Right atrium auricular region (tissue), 2 donors: ENCODE measurements around the gene CNMD. TPM values are rescaled to one million over a fixed set of nuclear protein-coding genes. Genes with fewer than 3 reads are reported as not detected.

ENCODE experiments used
- DNase-seq: peaks from one replicate; pipeline ENCODE4 v3.0.0-alpha.2; 2019; ENCODE audit warnings: low spot score
- H3K27ac ChIP-seq, 2 donors: fragments of 200-600 bp; sonication (generic); 1 replicate in 1 of 2; 2 replicates in 1 of 2; pipeline ENCODE4 v1.5.1; 2016 to 2019
- H3K27me3 ChIP-seq, 2 donors: fragments of 200-600 bp; sonication (generic); one replicate each; pipeline versions ENCODE4 v1.5.1 to v1.6.0; 2017 to 2019
- H3K36me3 ChIP-seq: fragments of 200-600 bp; sonication (generic); one replicate; pipeline ENCODE4 v1.5.1; 2016
- H3K4me1 ChIP-seq, 2 donors: fragments of 200-600 bp; sonication (generic); one replicate each; pipeline versions ENCODE4 v1.5.1 to v1.6.0; 2017 to 2019
- H3K4me3 ChIP-seq, 2 donors: fragments of 200-600 bp; sonication (generic); 1 replicate in 1 of 2; 2 replicates in 1 of 2; pipeline ENCODE4 v1.5.1; 2017 to 2019; ENCODE audit warnings: mild to moderate bottlenecking in 1 of 2, moderate library complexity in 1 of 2
- H3K9me3 ChIP-seq, 2 donors: fragments of 200-600 bp; sonication (generic); one replicate each; pipeline ENCODE4 v1.5.1; 2019
- total RNA-seq, 2 donors: library from RNA; depleted of rRNA; stranded (reverse); fragments of >200 nt; gene quantifications; one replicate each; pipeline ENCODE4 v1.1.0, GENCODE V29; 2016
- TF ChIP-seq, protein P1 (sequence below), 2 donors: fragments of 200-600 bp; sonication (generic); IDR thresholded peaks; one replicate each; pipeline ENCODE4 v1.5.1; 2019; ENCODE audit warnings: antibody characterized with exemption in 2 of 2

The CNMD gene
- total RNA-seq, 2 donors from 2014 or later: not detected

DNA sequence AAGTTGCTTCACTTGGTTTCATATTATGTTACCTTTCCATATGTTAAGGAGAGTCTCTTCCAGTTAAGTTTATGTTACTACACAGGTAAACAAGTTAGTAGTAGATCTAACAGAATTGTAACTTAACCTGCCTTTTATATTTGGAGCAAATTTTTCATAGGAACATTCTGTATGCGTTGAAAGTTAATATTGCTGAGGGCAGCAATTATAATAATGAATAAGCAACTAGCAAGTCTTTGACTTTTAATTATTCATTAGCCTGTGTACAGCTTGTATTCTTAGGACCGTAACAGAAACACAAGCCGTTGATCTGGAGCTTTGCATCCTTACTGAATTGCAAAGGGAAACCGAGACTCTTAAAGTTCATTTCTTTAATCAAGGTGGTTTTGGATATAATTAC, 75.3 kb downstream of the CNMD start:
- no peak for DNase-seq
- TF ChIP-seq, protein P1, sequence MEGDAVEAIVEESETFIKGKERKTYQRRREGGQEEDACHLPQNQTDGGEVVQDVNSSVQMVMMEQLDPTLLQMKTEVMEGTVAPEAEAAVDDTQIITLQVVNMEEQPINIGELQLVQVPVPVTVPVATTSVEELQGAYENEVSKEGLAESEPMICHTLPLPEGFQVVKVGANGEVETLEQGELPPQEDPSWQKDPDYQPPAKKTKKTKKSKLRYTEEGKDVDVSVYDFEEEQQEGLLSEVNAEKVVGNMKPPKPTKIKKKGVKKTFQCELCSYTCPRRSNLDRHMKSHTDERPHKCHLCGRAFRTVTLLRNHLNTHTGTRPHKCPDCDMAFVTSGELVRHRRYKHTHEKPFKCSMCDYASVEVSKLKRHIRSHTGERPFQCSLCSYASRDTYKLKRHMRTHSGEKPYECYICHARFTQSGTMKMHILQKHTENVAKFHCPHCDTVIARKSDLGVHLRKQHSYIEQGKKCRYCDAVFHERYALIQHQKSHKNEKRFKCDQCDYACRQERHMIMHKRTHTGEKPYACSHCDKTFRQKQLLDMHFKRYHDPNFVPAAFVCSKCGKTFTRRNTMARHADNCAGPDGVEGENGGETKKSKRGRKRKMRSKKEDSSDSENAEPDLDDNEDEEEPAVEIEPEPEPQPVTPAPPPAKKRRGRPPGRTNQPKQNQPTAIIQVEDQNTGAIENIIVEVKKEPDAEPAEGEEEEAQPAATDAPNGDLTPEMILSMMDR (IDR thresholded peaks at IDR 0.05): no peak
- no peak overlapping the region for H3K27ac ChIP-seq
- no peaks in the 10 kb centered on the region for H3K9me3 ChIP-seq
- no peaks in the 10 kb centered on the region for H3K27me3 ChIP-seq
- H3K4me1 ChIP-seq: no peaks in the 10 kb centered on the region
- H3K36me3 ChIP-seq: peaks cover 74% of the 10 kb centered on the region
- no peak overlapping the region for H3K4me3 ChIP-seq

DNA sequence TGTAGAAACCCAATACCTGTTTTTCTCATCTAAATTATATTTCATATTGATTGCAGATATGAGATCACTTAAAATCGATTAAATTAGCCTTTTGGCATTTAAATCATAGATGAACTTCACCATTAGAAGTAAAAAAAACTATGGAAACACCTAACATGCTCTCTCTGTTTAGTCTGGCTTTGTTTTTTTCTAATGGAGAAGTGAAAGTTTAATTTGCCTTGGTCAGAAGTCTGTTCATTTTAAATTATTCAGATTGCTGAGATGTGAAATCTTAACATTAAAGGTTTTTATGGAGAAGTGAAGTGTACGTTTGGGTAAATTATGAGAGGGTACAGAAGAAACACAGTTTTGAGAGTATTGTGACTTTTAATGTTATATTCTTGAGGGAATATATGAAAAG, 80.3 kb downstream of the CNMD start:
- Histone ChIP-seq H3K27me3 (no peaks in the 10 kb centered on the region), H3K27ac (no peak overlapping the region), H3K4me3 (no peak overlapping the region), H3K4me1 (peaks cover 0 to 19% of the 10 kb centered on the region in 2 donors), H3K9me3 (no peaks in the 10 kb centered on the region), H3K36me3 (peaks cover 50% of the 10 kb centered on the region)
- DNase-seq: no peak
- TF ChIP-seq, protein P1 (IDR thresholded peaks at IDR 0.05): no peak

Other genes with a start within 250 kb of the CNMD start
- 1 to 10 TPM; 1.8 to 2.2 TPM for gene HNRNPA1L2, start 97.4 kb downstream of the CNMD start, total RNA-seq
- 10 to 100 TPM; 33.4 to 38.3 TPM for gene SUGT1, start 87.0 kb downstream of the CNMD start, total RNA-seq
- gene PCDH8, start 108.8 kb upstream of the CNMD start, total RNA-seq: not detected